ENCODE measurements around the gene KCNE3. TPM values are rescaled to one million over a fixed set of nuclear protein-coding genes. Genes with fewer than 3 reads are reported as not detected.

Gene KCNE3
- total RNA-seq, 1 experiment from 2014 or later, result 0.73 TPM

DNA sequence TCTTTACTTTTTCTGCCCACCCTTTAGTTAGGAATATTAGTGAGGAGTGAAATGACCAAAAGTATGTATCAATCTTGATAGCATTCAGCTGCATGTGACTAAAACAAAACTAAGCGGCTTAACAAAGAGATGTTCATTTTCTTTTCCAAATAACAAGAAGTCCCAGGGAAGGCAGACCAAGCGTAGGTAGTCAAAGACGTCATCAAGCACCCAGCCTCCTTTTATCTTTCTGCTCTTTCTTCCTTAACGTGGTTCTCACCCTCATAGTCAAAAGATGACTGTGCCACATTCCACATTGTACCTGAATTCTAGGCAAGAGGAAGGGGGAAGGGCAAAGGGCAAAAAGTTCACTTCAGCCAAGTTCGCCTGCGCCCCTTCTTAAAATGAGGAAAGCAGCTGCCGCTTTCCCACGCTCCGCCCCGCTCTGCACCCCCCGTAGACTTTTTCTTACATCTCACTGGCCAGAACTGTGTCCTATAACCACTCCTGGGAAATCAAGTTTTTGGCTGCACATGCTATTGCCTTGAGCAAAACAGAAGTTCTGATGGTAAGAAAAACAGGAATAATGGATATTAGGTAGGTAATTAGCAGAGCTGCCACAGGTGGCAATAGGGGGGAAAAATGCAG, 54.5 kb downstream of the KCNE3 start:
- H3F3A ChIP-seq (ENCODE audit: low read length, unreplicated experiment), result peaks cover 5% of the 10 kb centered on the region
- H3K36me3 ChIP-seq (ENCODE audit: low read depth, low read length), result no peaks in the 10 kb centered on the region
- H3K4me3 ChIP-seq (ENCODE audit: low read length), result no peak overlapping the region
- H3K9me3 ChIP-seq (ENCODE audit: low read length), result no peaks in the 10 kb centered on the region
- no TSS peak for BruUV-seq (replicated peaks)
- DNase-seq, result no peak
- no peaks in the 10 kb centered on the region for H4K20me1 ChIP-seq (ENCODE audit: low read length)
- intact Hi-C loops (cut with micrococcal nuclease), result no loop called here
- no peaks in the 10 kb centered on the region for H3K79me2 ChIP-seq (ENCODE audit: low read length)
- H3K27me3 ChIP-seq (ENCODE audit: low read length), result no peaks in the 10 kb centered on the region
- peaks cover 20% of the 10 kb centered on the region for H3K4me1 ChIP-seq (ENCODE audit: insufficient read depth, low read length)
- CTCF ChIA-PET, result no interaction called here
- no peak overlapping the region for H3K9ac ChIP-seq (ENCODE audit: low read length)
- TF ChIP-seq EZH2phosphoT487 (IDR thresholded peaks at IDR 0.05; ENCODE audit: borderline replicate concordance, low read length) (no peak), EZH2 (IDR thresholded peaks at IDR 0.05; ENCODE audit: low read length, unreplicated experiment) (no peak)
- TF ChIP-seq, protein P1, sequence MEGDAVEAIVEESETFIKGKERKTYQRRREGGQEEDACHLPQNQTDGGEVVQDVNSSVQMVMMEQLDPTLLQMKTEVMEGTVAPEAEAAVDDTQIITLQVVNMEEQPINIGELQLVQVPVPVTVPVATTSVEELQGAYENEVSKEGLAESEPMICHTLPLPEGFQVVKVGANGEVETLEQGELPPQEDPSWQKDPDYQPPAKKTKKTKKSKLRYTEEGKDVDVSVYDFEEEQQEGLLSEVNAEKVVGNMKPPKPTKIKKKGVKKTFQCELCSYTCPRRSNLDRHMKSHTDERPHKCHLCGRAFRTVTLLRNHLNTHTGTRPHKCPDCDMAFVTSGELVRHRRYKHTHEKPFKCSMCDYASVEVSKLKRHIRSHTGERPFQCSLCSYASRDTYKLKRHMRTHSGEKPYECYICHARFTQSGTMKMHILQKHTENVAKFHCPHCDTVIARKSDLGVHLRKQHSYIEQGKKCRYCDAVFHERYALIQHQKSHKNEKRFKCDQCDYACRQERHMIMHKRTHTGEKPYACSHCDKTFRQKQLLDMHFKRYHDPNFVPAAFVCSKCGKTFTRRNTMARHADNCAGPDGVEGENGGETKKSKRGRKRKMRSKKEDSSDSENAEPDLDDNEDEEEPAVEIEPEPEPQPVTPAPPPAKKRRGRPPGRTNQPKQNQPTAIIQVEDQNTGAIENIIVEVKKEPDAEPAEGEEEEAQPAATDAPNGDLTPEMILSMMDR (conservative IDR thresholded peaks at IDR 0.05; ENCODE audit: low read depth, low read length), result no peak
- no peak overlapping the region for H3K27ac ChIP-seq (ENCODE audit: low read length)
- no peak for ATAC-seq
- no peaks in the 10 kb centered on the region for H3K9me2 ChIP-seq (replicated peaks; ENCODE audit: low read length)
- H3K4me2 ChIP-seq (ENCODE audit: low read length), result no peak overlapping the region
- H2AFZ ChIP-seq (ENCODE audit: low read length), result no peak overlapping the region
- POLR2A ChIA-PET (ENCODE audit: unreplicated experiment), result no interaction called here

DNA sequence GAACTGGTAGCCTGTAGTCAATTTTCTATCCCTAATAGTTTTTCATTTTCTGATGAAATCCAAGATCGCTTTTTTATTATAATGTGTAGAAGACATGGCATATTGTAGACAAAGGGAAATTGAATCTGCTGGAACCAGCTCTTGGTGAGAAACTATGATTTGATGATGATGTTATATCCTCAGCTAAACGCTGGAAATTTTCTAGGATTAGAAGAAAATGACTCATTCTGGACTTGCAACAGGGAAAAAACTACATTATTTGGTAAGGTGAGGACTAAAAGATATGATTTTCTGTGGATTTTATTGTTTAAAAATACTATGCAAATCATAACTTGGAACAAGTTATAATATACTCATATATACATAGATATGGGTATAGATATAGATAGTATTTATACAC, 55.0 kb downstream of the KCNE3 start:
- H3K27me3 ChIP-seq (ENCODE audit: low read length), result no peaks in the 10 kb centered on the region
- no peaks in the 10 kb centered on the region for H3K9me3 ChIP-seq (ENCODE audit: low read length)
- no peaks in the 10 kb centered on the region for H3K36me3 ChIP-seq (ENCODE audit: low read depth, low read length)
- TF ChIP-seq EZH2phosphoT487 (IDR thresholded peaks at IDR 0.05; ENCODE audit: borderline replicate concordance, low read length) (no peak), EZH2 (IDR thresholded peaks at IDR 0.05; ENCODE audit: low read length, unreplicated experiment) (no peak)
- TF ChIP-seq, protein P1 (conservative IDR thresholded peaks at IDR 0.05; ENCODE audit: low read depth, low read length), result no peak
- POLR2A ChIA-PET (ENCODE audit: unreplicated experiment), result no interaction called here
- no peaks in the 10 kb centered on the region for H3K79me2 ChIP-seq (ENCODE audit: low read length)
- H3F3A ChIP-seq (ENCODE audit: low read length, unreplicated experiment), result no peaks in the 10 kb centered on the region
- H3K4me3 ChIP-seq (ENCODE audit: low read length), result no peak overlapping the region
- ATAC-seq, result no peak
- no peak for DNase-seq
- peaks cover 15% of the 10 kb centered on the region for H3K4me1 ChIP-seq (ENCODE audit: insufficient read depth, low read length)
- intact Hi-C loops (cut with micrococcal nuclease), result no loop called here
- BruUV-seq (replicated peaks), result no TSS peak
- no peaks in the 10 kb centered on the region for H3K9me2 ChIP-seq (replicated peaks; ENCODE audit: low read length)
- H4K20me1 ChIP-seq (ENCODE audit: low read length), result no peaks in the 10 kb centered on the region
- H3K4me2 ChIP-seq (ENCODE audit: low read length), result no peak overlapping the region
- H2AFZ ChIP-seq (ENCODE audit: low read length), result no peak overlapping the region
- no peak overlapping the region for H3K27ac ChIP-seq (ENCODE audit: low read length)
- H3K9ac ChIP-seq (ENCODE audit: low read length), result no peak overlapping the region
- CTCF ChIA-PET, result no interaction called here

DNA sequence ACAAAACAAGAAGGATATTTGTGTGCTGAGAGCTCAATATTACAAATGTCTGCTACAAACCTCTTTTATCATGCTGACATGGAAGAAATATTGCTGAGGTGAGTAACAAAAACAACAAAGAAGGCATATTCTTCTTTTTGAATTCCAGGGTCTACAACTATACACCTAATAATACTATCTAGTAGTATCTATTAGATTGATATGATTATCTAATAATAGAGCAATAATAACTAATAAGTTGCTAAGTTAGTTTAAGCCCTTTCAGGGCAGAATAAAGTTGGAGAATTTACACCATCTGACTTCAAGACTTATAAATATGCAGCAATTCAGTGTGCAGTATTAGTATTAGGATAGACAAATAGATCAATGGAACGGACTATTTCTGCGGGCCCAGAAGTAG, 57.7 kb downstream of the KCNE3 start:
- Histone ChIP-seq H3K36me3 (ENCODE audit: low read depth, low read length) (no peaks in the 10 kb centered on the region), H3K9me2 (replicated peaks; ENCODE audit: low read length) (no peaks in the 10 kb centered on the region), H3K4me2 (ENCODE audit: low read length) (no peak overlapping the region), H3K4me1 (ENCODE audit: insufficient read depth, low read length) (no peaks in the 10 kb centered on the region), H3F3A (ENCODE audit: low read length, unreplicated experiment) (no peaks in the 10 kb centered on the region), H3K9me3 (ENCODE audit: low read length) (no peaks in the 10 kb centered on the region), H4K20me1 (ENCODE audit: low read length) (no peaks in the 10 kb centered on the region), H2AFZ (ENCODE audit: low read length) (no peak overlapping the region), H3K9ac (ENCODE audit: low read length) (no peak overlapping the region), H3K79me2 (ENCODE audit: low read length) (no peaks in the 10 kb centered on the region), H3K27me3 (ENCODE audit: low read length) (no peaks in the 10 kb centered on the region), H3K27ac (ENCODE audit: low read length) (no peak overlapping the region), H3K4me3 (ENCODE audit: low read length) (no peak overlapping the region)
- intact Hi-C loops (cut with micrococcal nuclease), result no loop called here
- no peak for DNase-seq
- BruUV-seq (replicated peaks), result no TSS peak
- POLR2A ChIA-PET (ENCODE audit: unreplicated experiment), result no interaction called here
- TF ChIP-seq EZH2phosphoT487 (IDR thresholded peaks at IDR 0.05; ENCODE audit: borderline replicate concordance, low read length) (no peak), EZH2 (IDR thresholded peaks at IDR 0.05; ENCODE audit: low read length, unreplicated experiment) (no peak)
- TF ChIP-seq, protein P1 (conservative IDR thresholded peaks at IDR 0.05; ENCODE audit: low read depth, low read length), result no peak
- no peak for ATAC-seq
- CTCF ChIA-PET, result no interaction called here
